ENCODE data around the gene LDLRAD4.

LDLRAD4 gene

GRCh38 chr18:13406049-13406615, 187.6 kb downstream of the LDLRAD4 start:
- Histone ChIP-seq H3K4me3 (ENCODE audit: low read depth, low read length) (no peak overlapping the region), H3K27ac (no peak overlapping the region), H3K36me3 (no peaks in the 10 kb centered on the region), H3K9me3 (ENCODE audit: severe bottlenecking) (no peaks in the 10 kb centered on the region), H3K27me3 (ENCODE audit: insufficient read depth, low read depth, severe bottlenecking) (no peaks in the 10 kb centered on the region)
- no peak for TF ChIP-seq CTCF (IDR thresholded peaks at IDR 0.05; ENCODE audit: low read depth, low read length)
- no peak for DNase-seq

- Histone ChIP-seq H3K4me3 (ENCODE audit: low read depth, low read length) (no peak overlapping the region), H3K36me3 (no peaks in the 10 kb centered on the region), H3K27me3 (ENCODE audit: insufficient read depth, low read depth, severe bottlenecking) (no peaks in the 10 kb centered on the region), H3K9me3 (ENCODE audit: severe bottlenecking) (no peaks in the 10 kb centered on the region), H3K27ac (no peak overlapping the region)
- TF ChIP-seq CTCF (IDR thresholded peaks at IDR 0.05; ENCODE audit: low read depth, low read length), result no peak
- no peak for DNase-seq
These were observed 188.2 kb downstream of the LDLRAD4 start for GRCh38 chr18:13406736-13407135.

GRCh38 chr18:13407484-13407883, 188.9 kb downstream of the LDLRAD4 start:
- no peaks in the 10 kb centered on the region for H3K36me3 ChIP-seq
- no peaks in the 10 kb centered on the region for H3K9me3 ChIP-seq (ENCODE audit: severe bottlenecking)
- peak; percentile 20 for DNase-seq
- no peak overlapping the region for H3K27ac ChIP-seq
- no peaks in the 10 kb centered on the region for H3K27me3 ChIP-seq (ENCODE audit: insufficient read depth, low read depth, severe bottlenecking)
- TF ChIP-seq CTCF (IDR thresholded peaks at IDR 0.05; ENCODE audit: low read depth, low read length), result no peak
- H3K4me3 ChIP-seq (ENCODE audit: low read depth, low read length), result no peak overlapping the region

- H3K36me3 ChIP-seq, result no peaks in the 10 kb centered on the region
- H3K4me3 ChIP-seq (ENCODE audit: low read depth, low read length), result no peak overlapping the region
- H3K27ac ChIP-seq, result no peak overlapping the region
- no peaks in the 10 kb centered on the region for H3K27me3 ChIP-seq (ENCODE audit: insufficient read depth, low read depth, severe bottlenecking)
- no peak for TF ChIP-seq CTCF (IDR thresholded peaks at IDR 0.05; ENCODE audit: low read depth, low read length)
- DNase-seq, result no peak
- H3K9me3 ChIP-seq (ENCODE audit: severe bottlenecking), result no peaks in the 10 kb centered on the region
These were observed 190.5 kb downstream of the LDLRAD4 start for GRCh38 chr18:13409026-13409425.

GRCh38 chr18:13409997-13410396, 191.4 kb downstream of the LDLRAD4 start:
- TF ChIP-seq CTCF (IDR thresholded peaks at IDR 0.05; ENCODE audit: low read depth, low read length), result no peak
- no peak overlapping the region for H3K27ac ChIP-seq
- no peaks in the 10 kb centered on the region for H3K9me3 ChIP-seq (ENCODE audit: severe bottlenecking)
- no peak overlapping the region for H3K4me3 ChIP-seq (ENCODE audit: low read depth, low read length)
- no peak for DNase-seq
- no peaks in the 10 kb centered on the region for H3K27me3 ChIP-seq (ENCODE audit: insufficient read depth, low read depth, severe bottlenecking)
- no peaks in the 10 kb centered on the region for H3K36me3 ChIP-seq

- Histone ChIP-seq H3K27me3 (ENCODE audit: insufficient read depth, low read depth, severe bottlenecking) (no peaks in the 10 kb centered on the region), H3K36me3 (no peaks in the 10 kb centered on the region), H3K9me3 (ENCODE audit: severe bottlenecking) (no peaks in the 10 kb centered on the region), H3K27ac (no peak overlapping the region), H3K4me3 (ENCODE audit: low read depth, low read length) (no peak overlapping the region)
- no peak for TF ChIP-seq CTCF (IDR thresholded peaks at IDR 0.05; ENCODE audit: low read depth, low read length)
- no peak for DNase-seq
These were observed 191.9 kb downstream of the LDLRAD4 start for GRCh38 chr18:13410471-13410870.

All from WERI-Rb-1 (cell line).